ENCODE data around the gene NMNAT2. TPM values are rescaled to one million over a fixed set of nuclear protein-coding genes. Genes with fewer than 3 reads are reported as not detected.

Gene NMNAT2
- total and polyA plus RNA-seq, 2 of the 8 experiments (the other 6 are each of a cell fraction or from before 2014, with no cell fraction given) = 6.5 to 20.9 TPM

GRCh38 chr1:183291802-183292514, 126.2 kb downstream of the NMNAT2 start:
- Histone ChIP-seq H2AFZ (ENCODE audit: low read length) (no peak overlapping the region), H2BK5ac (ENCODE audit: low read depth, low read length) (0 out of 2 replicates have a peak overlapping the region, but pooled peaks have one; percentile 80), H3K23ac (ENCODE audit: insufficient read length) (no peak overlapping the region), H3K14ac (ENCODE audit: insufficient read length) (no peak overlapping the region), H3K4ac (replicated peaks; ENCODE audit: insufficient read length, low read depth, low read length) (no peak overlapping the region), H3K27ac (ENCODE audit: low read depth, low read length) (no peak overlapping the region), H3K4me1 (replicated peaks in 1 of 4; ENCODE audit: control insufficient read depth in 3 of 4, insufficient read depth in 4 of 4, low read length in 3 of 4) (peaks cover 4 to 21% (median 10%) of the 10 kb centered on the region in 4 experiments), H3K18ac (ENCODE audit: extremely low read depth, low read length) (no peak overlapping the region), H3K9me3 (ENCODE audit: insufficient read depth in 2 of 2, low read depth in 1 of 2, low read length in 1 of 2) (no peaks in the 10 kb centered on the region), H4K5ac (ENCODE audit: insufficient read length, low read depth, low read length) (no peak overlapping the region), H2BK20ac (ENCODE audit: low read length) (no peak overlapping the region; the same call in 1 of the 2 replicates), H3K23me2 (ENCODE audit: low read depth, low read length) (no peaks in the 10 kb centered on the region), H3K36me3 (ENCODE audit: control insufficient read depth in 2 of 4, insufficient read depth in 4 of 4, low read length in 3 of 4) (no peaks in the 10 kb centered on the region), H3K56ac (replicated peaks; ENCODE audit: insufficient read length, low read depth, low read length) (no peak overlapping the region), H2BK15ac (ENCODE audit: low read length) (0 out of 2 replicates have a peak overlapping the region, but pooled peaks have one; percentile 37), H2BK12ac (ENCODE audit: low read depth, low read length) (peak overlapping the region; percentile 11; the same call in 1 of the 2 replicates), H4K8ac (ENCODE audit: extremely low read depth, insufficient read depth, low read length) (no peak overlapping the region), H3K4me3 (ENCODE audit: extremely low read depth in 1 of 4, insufficient read depth in 2 of 4, low read depth in 3 of 4, low read length in 4 of 4) (no peak overlapping the region), H3K9ac (replicated peaks in 1 of 4; ENCODE audit: extremely low read depth in 1 of 4, low read depth in 3 of 4, low read length in 3 of 4) (no peak overlapping the region), H3K4me2 (ENCODE audit: insufficient read depth in 1 of 2, low read depth in 2 of 2, low read length in 2 of 2) (peak overlapping the region in 1 of 2 experiments; percentile 23; a peak in 1 of 4 replicates), H3K79me1 (ENCODE audit: low read depth, low read length) (no peaks in the 10 kb centered on the region), H2AK5ac (ENCODE audit: low read depth, low read length) (no peak overlapping the region), H4K91ac (replicated peaks; ENCODE audit: insufficient read length, low read length) (no peak overlapping the region), H2BK120ac (replicated peaks; ENCODE audit: low read depth, low read length) (no peak overlapping the region), H3K27me3 (replicated peaks in 1 of 4; ENCODE audit: control insufficient read depth in 3 of 4, extremely low read depth in 1 of 4, insufficient read depth in 3 of 4, low read length in 3 of 4) (no peaks in the 10 kb centered on the region), H4K20me1 (replicated peaks in 1 of 2; ENCODE audit: control insufficient read depth in 1 of 2, insufficient read depth in 2 of 2, low read length in 2 of 2) (no peaks in the 10 kb centered on the region), H3K79me2 (ENCODE audit: control insufficient read depth in 1 of 2, insufficient read depth in 2 of 2, low read length in 2 of 2) (no peaks in the 10 kb centered on the region)
- TF ChIP-seq SP2 (IDR thresholded peaks at IDR 0.05; ENCODE audit: low read length) = no peak
- TF ChIP-seq RXRA (IDR thresholded peaks at IDR 0.05; ENCODE audit: insufficient read depth, low read depth, low read length) = no peak
- no peak for TF ChIP-seq SP4 (IDR thresholded peaks at IDR 0.05; ENCODE audit: low read length)
- TF ChIP-seq EZH2 (IDR thresholded peaks at IDR 0.05; ENCODE audit: low read depth, low read length, severe bottlenecking) = no peak
- no peak for TF ChIP-seq CHD2 (IDR thresholded peaks at IDR 0.05; ENCODE audit: low read length)
- TF ChIP-seq POLR2AphosphoS5 (IDR thresholded peaks at IDR 0.05; ENCODE audit: low read depth, low read length) = no peak
- TF ChIP-seq ASH2L (IDR thresholded peaks at IDR 0.05; ENCODE audit: low read length) = peak; percentile 20
- no peak for TF ChIP-seq CBX5 (IDR thresholded peaks at IDR 0.05; ENCODE audit: low read depth, low read length)
- no peak for TF ChIP-seq PHF8 (conservative IDR thresholded peaks at IDR 0.05; ENCODE audit: low read depth, low read length)
- TF ChIP-seq TAF7 (optimal IDR thresholded peaks at IDR 0.05; ENCODE audit: borderline replicate concordance, low read depth, low read length) = no peak
- TF ChIP-seq RAD21 (IDR thresholded peaks at IDR 0.05 in 1 of 2, conservative IDR thresholded peaks at IDR 0.05 in 1 of 2; ENCODE audit: low read depth in 2 of 2, low read length in 2 of 2) = 0 out of 4 replicates have a peak, but pooled peaks of 1 of the 2 experiments have one; percentile 11
- peak; percentile 29; the same call in 1 of the 2 replicates for TF ChIP-seq CREB1 (IDR thresholded peaks at IDR 0.05)
- no peak for TF ChIP-seq RFX5 (IDR thresholded peaks at IDR 0.05; ENCODE audit: borderline replicate concordance, low read depth, low read length)
- ChIA-PET CTCF (ENCODE audit: partially characterized antibody) (interaction anchor here (2.0 to 10.2 kb wide), 3 partner anchors 10 to 22 kb away, joined by 6 to 90 read pairs (median 35); no protein-coding TSS in a partner anchor), POLR2A (ENCODE audit: partially characterized antibody) (interaction anchor here (1.0 kb wide), 1 partner anchor 10 kb away, joined by 3 read pairs; no protein-coding TSS in a partner anchor)
- DNase-seq (ENCODE audit: low read depth in 1 of 2, low spot score in 2 of 2) (peak; percentile 23 to 50), FAIRE-seq (no peak)
- WGBS, 2 experiments (ENCODE audit: extremely low coverage in 1 of 2, insufficient coverage in 1 of 2, insufficient read length in 1 of 2, insufficient replicate concordance in 2 of 2, low coverage in 1 of 2, low lambda C conversion rate in 2 of 2, missing lambda C conversion rate in 1 of 2) = 46% methylated on average over 11 of the region's 11 CpGs; no CpG with 5 or more reads in 1 of the 2 experiments
